CD4-positive, alpha-beta T cell treated with Interferon alpha-2 for 1 hour (primary cell): ENCODE data around the gene DNAJC6.

Experiments used
- DNase-seq, 2 donors: peaks; one replicate each; pipeline ENCODE4 v3.0.0-alpha.2; 2020 to 2022

Gene DNAJC6

GRCh38 chr1:65297706-65298105, 11.6 kb upstream of the DNAJC6 start:
- no peak for DNase-seq

DNA sequence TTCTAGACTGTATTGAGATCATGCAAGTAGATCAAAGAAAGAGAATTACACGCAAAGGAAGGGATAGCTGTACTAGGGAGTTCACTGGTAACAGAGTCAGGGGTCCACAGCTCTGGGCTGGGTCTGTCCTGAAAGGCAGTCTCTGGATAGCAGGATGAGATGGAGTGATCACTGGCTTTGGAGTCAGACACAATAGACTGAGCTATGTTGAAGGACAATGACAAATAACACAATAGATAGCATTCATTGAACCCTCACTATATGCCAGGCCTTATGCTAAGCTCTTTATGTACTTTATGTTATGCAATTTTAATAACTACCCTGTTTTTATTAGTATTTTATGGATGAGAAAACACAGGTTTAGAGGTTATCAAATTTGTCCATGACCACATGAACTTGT, 10.0 kb upstream of the DNAJC6 start:
- DNase-seq, result no peak

DNA sequence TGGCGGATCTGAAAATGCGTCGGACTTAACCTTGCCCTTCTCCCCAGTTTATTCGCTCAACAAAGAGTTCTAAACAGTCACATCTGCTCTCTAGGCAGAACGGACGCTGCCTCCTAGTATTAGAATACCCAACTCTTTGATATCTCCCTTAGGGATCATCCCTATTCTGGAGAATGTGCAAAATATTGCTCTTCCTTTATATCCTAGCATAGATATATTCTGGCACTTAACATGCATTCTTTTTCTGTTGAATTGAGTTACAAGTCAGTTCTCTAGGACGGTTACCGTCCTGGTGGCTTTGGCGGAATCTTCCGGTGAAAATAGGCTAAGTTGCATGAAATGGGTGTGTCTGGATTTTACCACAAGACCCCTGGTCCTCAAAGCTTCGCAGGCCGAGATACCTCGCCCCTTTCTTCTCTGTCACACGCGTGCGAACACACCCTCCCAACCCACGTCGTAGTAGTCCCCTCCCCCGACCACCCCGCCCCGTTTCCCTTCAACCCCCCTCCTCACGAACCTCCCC, 501 bp upstream of the DNAJC6 start:
- DNase-seq, result no peak

GRCh38 chr1:65310078-65310587, 790 bp downstream of the DNAJC6 start:
- DNase-seq, result no peak

DNA sequence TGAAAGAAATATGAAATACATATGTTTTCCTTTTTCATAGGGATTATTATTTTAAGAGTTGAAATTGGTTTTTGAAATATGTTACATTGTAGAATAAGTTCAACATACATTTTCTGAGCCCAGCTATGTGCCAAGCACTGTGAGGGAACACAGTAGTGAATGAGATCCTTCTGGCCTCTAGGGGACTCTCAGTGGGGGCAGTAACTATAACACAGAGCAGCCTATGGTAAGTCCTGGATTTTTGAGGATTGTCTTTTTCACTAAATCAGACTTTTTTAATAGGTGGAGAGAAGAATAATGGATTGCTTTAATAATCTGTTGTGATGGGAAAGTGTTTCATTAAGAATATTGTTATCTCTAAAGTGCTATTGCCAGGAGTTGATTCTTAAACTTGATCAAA, 2.4 kb downstream of the DNAJC6 start:
- DNase-seq, result no peak

DNA sequence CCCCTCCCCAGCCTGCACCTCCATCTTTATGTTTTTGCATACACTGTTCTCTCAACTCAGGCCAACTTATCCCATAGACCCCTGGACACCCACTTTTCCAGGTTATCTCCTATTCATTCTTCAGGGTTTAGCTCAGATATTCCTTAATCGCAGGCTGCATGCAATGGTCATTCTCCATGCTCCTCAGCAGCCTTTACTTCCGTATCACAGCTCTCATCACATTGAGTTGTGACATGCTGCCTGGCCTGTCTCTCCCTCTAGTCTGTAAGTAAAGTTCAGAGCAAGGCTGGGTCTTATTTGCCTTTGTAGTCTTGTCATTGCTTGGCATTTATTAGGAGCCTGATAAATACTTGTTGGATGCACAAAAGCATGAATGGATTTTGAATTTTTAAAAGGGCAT, 6.9 kb downstream of the DNAJC6 start:
- DNase-seq, result no peak

GRCh38 chr1:65317866-65318653, 8.7 kb downstream of the DNAJC6 start:
- no peak for DNase-seq

DNA sequence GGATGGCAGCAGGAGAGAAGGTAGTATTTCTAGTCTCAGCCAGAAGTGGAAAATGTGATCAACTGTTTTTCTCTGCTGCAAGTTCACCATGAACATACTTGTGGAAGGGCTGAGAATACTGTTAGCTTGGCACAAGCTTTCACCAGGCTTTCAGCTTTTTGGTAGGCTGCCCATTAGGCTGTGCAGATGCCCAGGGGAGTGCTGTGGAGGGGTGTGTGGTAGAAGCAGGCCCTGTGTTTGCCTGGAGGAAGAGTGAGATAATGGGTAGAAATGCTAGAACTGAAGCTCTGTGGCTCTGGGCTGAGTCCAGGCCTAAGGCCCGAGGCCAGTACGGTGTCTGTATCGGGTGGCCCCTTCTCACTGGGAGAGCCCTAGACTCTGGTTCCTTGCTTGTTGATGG, 9.8 kb downstream of the DNAJC6 start:
- DNase-seq, result no peak

GRCh38 chr1:65319754-65320153, 10.4 kb downstream of the DNAJC6 start:
- no peak for DNase-seq

DNA sequence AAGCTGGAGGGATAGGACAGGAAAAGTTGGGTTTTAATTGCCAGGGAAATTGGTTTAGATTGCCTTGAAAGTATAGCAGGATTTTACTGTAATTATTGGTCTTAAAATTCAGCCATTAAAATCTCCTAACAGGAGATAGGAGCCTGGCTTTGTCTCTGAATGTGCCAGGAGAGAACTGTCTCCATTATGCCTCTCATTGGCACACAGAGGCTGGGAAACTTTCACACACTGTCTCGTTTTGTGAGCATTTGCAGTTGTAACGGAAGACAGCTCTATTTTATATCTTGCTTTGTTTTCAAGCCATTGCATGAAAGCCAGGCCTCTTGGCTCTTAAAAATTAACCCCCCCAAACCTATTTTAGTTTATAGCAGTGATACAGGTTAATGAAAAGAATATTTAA, 12.5 kb downstream of the DNAJC6 start:
- no peak for DNase-seq

- no peak for DNase-seq
Measured at GRCh38 chr1:65323246-65323645, 13.9 kb downstream of the DNAJC6 start.

GRCh38 chr1:65330021-65330420, 20.7 kb downstream of the DNAJC6 start:
- no peak for DNase-seq

DNA sequence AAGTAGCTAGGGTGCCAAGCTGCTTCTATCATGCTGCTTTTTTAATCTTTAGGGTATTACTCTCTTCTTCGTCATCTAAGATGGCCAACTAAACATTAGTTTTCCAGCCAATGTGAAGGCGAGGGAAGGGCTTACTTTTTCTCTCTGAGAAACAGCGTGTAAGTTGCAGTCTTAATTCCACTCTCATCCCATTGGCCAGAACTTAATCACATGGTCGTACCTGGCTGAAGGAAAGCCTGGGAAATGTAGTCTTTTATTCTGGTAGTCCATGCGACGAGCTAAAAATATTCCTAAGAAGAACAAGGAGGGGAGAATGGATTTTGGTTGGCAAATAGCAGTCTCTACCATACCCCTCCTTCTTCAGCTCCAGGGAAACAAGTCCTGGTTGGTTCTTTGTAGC, 21.5 kb downstream of the DNAJC6 start:
- no peak for DNase-seq

DNA sequence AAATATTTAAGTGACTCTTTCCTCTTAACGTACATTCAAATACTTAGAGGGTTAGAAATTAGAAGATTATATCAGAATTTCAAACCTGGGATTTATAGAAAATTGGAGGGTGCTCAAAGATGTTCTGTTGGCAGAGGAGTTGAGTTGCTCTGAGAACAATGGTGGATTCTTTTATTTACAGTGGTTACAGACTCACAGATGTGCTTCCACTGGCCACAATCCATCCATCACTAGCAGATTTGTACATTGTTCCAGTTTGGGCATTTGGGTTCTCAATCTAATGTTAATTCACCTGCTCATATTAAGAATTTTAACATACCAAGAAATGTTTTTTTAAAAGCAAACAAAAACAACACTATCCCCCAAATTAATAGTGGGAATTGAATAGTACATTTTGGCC, 23.5 kb downstream of the DNAJC6 start:
- DNase-seq, result no peak

- no peak for DNase-seq
Measured at GRCh38 chr1:65334081-65334480, 24.7 kb downstream of the DNAJC6 start.

DNA sequence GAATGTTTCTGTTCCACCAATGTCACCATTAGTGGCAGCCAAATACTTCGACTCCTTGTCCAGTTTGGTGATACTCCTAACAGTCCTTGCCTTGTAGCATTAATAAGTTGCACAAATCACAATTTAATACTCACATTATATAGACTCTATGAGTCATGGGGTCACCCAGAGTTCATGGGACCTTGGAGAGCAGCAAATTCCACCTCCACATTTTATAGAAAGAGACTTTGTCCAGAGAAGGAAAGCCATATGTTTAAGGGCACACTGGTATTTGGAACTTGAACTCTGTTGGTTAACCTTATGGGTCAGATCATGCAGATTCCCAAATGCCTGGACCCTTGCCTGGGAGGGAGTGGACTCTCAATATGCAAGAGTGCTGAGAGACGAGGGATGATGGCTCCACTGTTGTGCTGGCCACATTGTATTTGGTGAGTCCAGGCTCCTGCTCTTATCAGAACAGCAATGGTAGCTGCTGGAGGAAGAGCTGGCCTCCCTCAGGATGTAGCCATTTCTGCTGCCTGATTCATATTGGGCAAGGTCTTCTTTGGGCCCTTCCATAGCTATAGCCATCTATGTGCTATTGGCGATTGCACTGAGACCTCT, 30.6 kb downstream of the DNAJC6 start:
- no peak for DNase-seq

GRCh38 chr1:65341381-65341780, 32.0 kb downstream of the DNAJC6 start:
- DNase-seq, result no peak

- DNase-seq, result no peak
Measured at GRCh38 chr1:65343286-65343685, 33.9 kb downstream of the DNAJC6 start.

GRCh38 chr1:65344171-65344814, 35.0 kb downstream of the DNAJC6 start:
- no peak for DNase-seq

- DNase-seq, result no peak
Measured at GRCh38 chr1:65346190-65346589, 36.8 kb downstream of the DNAJC6 start.

DNA sequence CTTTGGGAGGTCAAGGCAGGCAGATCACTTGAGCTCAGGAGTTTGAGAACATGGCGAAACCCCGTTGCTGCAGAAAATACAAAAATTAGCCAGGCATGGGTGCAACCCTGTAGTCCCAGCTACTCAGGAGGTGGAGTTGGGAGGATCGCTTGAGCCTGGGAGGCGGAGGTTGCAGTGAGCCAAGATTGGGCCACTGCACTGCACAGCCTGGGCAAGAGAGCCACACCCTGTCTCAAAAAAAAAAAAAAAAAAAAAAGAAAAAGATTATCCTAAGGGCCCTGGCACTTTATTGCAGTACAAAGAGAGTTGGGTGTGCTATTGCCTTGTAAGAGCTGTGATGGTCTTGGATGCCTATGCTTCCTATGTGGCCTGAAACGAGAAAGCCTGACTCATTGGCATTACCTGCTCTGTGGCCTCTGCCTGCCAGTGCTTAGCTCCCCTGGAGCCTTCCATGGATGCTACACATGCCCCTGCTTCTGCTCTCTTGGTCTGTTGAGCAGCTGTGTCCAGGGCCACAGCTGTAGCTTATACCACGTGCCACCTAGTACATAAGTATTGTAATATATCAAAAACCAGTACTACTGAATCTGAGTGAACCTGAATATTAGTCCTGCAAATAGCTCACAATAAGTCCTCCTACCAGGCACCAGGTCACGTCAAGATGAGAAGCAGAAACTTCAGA, 45.8 kb downstream of the DNAJC6 start:
- DNase-seq, result no peak

DNA sequence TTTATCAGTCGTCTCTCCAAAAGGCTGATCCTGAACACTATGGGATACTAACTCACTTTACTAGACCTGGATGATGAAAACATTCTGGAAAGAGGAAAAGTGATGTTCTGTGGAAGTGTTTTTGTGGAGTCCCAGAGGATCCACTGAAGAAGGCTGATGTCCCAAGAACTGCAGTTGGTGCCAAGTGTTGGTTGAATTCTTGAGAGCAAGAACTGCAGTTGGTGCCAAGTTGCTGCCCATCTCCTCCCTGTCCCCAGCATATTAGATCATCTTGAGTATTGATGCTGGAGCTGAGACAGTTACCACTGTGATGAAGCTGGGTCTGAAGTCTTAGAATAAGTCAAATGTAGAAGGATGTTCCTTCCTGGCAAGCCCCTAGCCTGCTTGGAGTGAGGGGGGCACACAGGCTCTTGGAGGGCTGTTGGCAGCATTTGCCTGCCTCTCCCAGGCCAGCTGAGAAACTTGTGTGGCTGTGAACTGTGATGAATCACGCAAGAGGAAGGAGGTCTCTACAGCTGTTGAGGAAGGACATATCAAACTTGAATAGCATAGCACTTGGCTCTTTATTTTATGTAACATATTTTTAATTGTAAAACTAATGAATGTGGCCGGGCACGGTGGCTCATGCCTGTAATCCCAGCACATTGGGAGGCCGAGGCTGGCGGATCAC, 48.1 kb downstream of the DNAJC6 start:
- DNase-seq, result no peak

DNA sequence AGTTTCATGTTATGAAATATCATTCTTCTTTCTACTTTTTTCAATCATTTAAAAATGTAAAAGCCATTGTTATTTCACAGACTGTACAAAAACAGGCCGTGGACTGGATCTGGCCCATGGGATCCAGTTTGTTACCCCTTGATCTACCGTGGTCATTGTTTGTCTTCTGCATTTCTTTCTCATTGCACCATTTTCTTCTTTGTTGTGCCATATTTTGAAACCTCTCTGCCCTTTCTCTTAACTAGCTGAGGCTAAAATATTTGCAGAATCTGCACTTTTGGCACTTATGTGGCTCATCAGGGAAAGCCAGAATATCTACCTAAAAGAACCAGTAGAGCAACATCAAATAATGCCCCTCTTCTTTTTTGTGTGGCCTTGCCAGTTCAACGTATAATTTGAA, 50.5 kb downstream of the DNAJC6 start:
- no peak for DNase-seq
